ENCODE measurements around the gene CSTF3. TPM values are rescaled to one million over a fixed set of nuclear protein-coding genes. Genes with fewer than 3 reads are reported as not detected.

The CSTF3 gene
- total RNA-seq, 1 donor from 2014 or later = 45.3 TPM

GRCh38 chr11:33185756-33186155, 24.5 kb upstream of the CSTF3 start:
- Mint-ChIP-seq H3K9me3 (ENCODE audit: unreplicated experiment) (peaks cover 1% of the 10 kb centered on the region), H3K27me3 (ENCODE audit: unreplicated experiment) (peaks cover 3% of the 10 kb centered on the region)
- no peak for TF ChIP-seq CTCF (IDR thresholded peaks at IDR 0.05; ENCODE audit: partially characterized antibody, unreplicated experiment)

GRCh38 chr11:33182246-33182878, 21.1 kb upstream of the CSTF3 start:
- Mint-ChIP-seq H3K9me3 (ENCODE audit: unreplicated experiment) (no peaks in the 10 kb centered on the region), H3K27me3 (ENCODE audit: unreplicated experiment) (no peaks in the 10 kb centered on the region), H3K4me3 (ENCODE audit: unreplicated experiment) (no peak overlapping the region), H3K4me1 (ENCODE audit: low read depth, unreplicated experiment) (peaks cover 1% of the 10 kb centered on the region), H3K36me3 (ENCODE audit: unreplicated experiment) (no peaks in the 10 kb centered on the region), H3K27ac (ENCODE audit: unreplicated experiment) (no peak overlapping the region)
- no peak for TF ChIP-seq CTCF (IDR thresholded peaks at IDR 0.05; ENCODE audit: partially characterized antibody, unreplicated experiment)
- no peak for DNase-seq

More at GRCh38 chr11:33185756-33186155, 24.5 kb upstream of the CSTF3 start:
- Mint-ChIP-seq H3K4me3 (ENCODE audit: unreplicated experiment) (no peak overlapping the region), H3K4me1 (ENCODE audit: low read depth, unreplicated experiment) (peaks cover 11% of the 10 kb centered on the region), H3K27ac (ENCODE audit: unreplicated experiment) (no peak overlapping the region), H3K36me3 (ENCODE audit: unreplicated experiment) (no peaks in the 10 kb centered on the region)
- no peak for DNase-seq

GRCh38 chr11:33179348-33179803, 18.1 kb upstream of the CSTF3 start:
- Mint-ChIP-seq H3K27me3 (ENCODE audit: unreplicated experiment) (no peaks in the 10 kb centered on the region), H3K36me3 (ENCODE audit: unreplicated experiment) (no peaks in the 10 kb centered on the region), H3K27ac (ENCODE audit: unreplicated experiment) (no peak overlapping the region), H3K4me3 (ENCODE audit: unreplicated experiment) (no peak overlapping the region), H3K4me1 (ENCODE audit: low read depth, unreplicated experiment) (peaks cover 1% of the 10 kb centered on the region), H3K9me3 (ENCODE audit: unreplicated experiment) (no peaks in the 10 kb centered on the region)
- no peak for DNase-seq
- no peak for TF ChIP-seq CTCF (IDR thresholded peaks at IDR 0.05; ENCODE audit: partially characterized antibody, unreplicated experiment)

GRCh38 chr11:33178443-33179180, 17.3 kb upstream of the CSTF3 start:
- Mint-ChIP-seq H3K36me3 (ENCODE audit: unreplicated experiment) (no peaks in the 10 kb centered on the region), H3K4me1 (ENCODE audit: low read depth, unreplicated experiment) (peaks cover 1% of the 10 kb centered on the region), H3K4me3 (ENCODE audit: unreplicated experiment) (no peak overlapping the region), H3K27ac (ENCODE audit: unreplicated experiment) (no peak overlapping the region), H3K9me3 (ENCODE audit: unreplicated experiment) (no peaks in the 10 kb centered on the region), H3K27me3 (ENCODE audit: unreplicated experiment) (no peaks in the 10 kb centered on the region)
- DNase-seq = no peak
- no peak for TF ChIP-seq CTCF (IDR thresholded peaks at IDR 0.05; ENCODE audit: partially characterized antibody, unreplicated experiment)

Measured in glutamatergic neuron (in vitro differentiated cells).